HUES64 (cell line): Measurements from ENCODE around the gene TRIM62. TPM values are rescaled to one million over a fixed set of nuclear protein-coding genes. Genes with fewer than 3 reads are reported as not detected.

Experiments
- H3K27ac ChIP-seq: 2 replicates; pipeline ENCODE4 v1.7.0; 2013; ENCODE audit warnings: low read depth, low read length, inconsistent platforms
- H3K27me3 ChIP-seq: 2 replicates; pipeline ENCODE4 v1.6.1; 2013; ENCODE audit warnings: mild to moderate bottlenecking, low read length; ENCODE audit not compliant: insufficient read depth
- H3K36me3 ChIP-seq: 2 replicates; pipeline ENCODE4 v1.6.1; 2013; ENCODE audit warnings: mild to moderate bottlenecking, low read length; ENCODE audit not compliant: insufficient read depth
- H3K4me1 ChIP-seq: 2 replicates; pipeline ENCODE4 v1.6.1; 2013; ENCODE audit warnings: mild to moderate bottlenecking, low read length, moderate library complexity; ENCODE audit not compliant: insufficient read depth
- H3K4me3 ChIP-seq: 2 replicates; pipeline ENCODE4 v1.5.1; 2013; ENCODE audit warnings: mild to moderate bottlenecking, low read length, moderate library complexity
- H3K9ac ChIP-seq: 2 replicates; pipeline ENCODE4 v1.6.1; 2013; ENCODE audit warnings: mild to moderate bottlenecking, low read depth, low read length
- H3K9me3 ChIP-seq: 2 replicates; pipeline ENCODE4 v1.6.1; 2013; ENCODE audit warnings: low read depth, low read length; ENCODE audit not compliant: insufficient read depth
- WGBS: fragments of 150-250, 120-280 bp; methylation state at CpG from one replicate; pipeline ENCODE4 v1.1.7; 2013; ENCODE audit warnings: missing lambda C conversion rate; 5-methylcytosine and 5-hydroxymethylcytosine counted together
- polyA plus RNA-seq, 2 experiments: library from polyadenylated mRNA; stranded (reverse); fragments of 50-300 nt; gene quantifications; one replicate each; pipeline ENCODE4 v1.2.3, GENCODE V29; 2013

The TRIM62 gene
- 6.1 TPM for polyA plus RNA-seq (2013, experiment 1 of 2)
- 11.2 TPM for polyA plus RNA-seq (2013, experiment 2 of 2)

- WGBS: 1% methylated on average over 35 of the region's 35 CpGs
- Histone ChIP-seq H3K36me3 (no peaks in the 10 kb centered on the region), H3K9me3 (no peaks in the 10 kb centered on the region), H3K4me3 (peak within 1 kb of the TSS; percentile 65), H3K27ac (no peak within 1 kb of the TSS), H3K27me3 (peaks cover 6% of the 10 kb centered on the region; the same call in 1 of the 2 replicates), H3K9ac (no peak within 1 kb of the TSS), H3K4me1 (peaks cover 16% of the 10 kb centered on the region; the same call in 1 of the 2 replicates)
Measured at GRCh38 chr1:33181921-33182341, at the start of gene TRIM62. Gene TRIM62 (minus strand): TSS chr1:33182043. CDS start chr1:33181432, 611 bp downstream.

GRCh38 chr1:33231166-33231565 lies 49.3 kb upstream of the TRIM62 start:
- H3K4me3 ChIP-seq: no peak overlapping the region
- no peak overlapping the region for H3K9ac ChIP-seq
- H3K27ac ChIP-seq: no peak overlapping the region
- no peaks in the 10 kb centered on the region for H3K27me3 ChIP-seq
- H3K4me1 ChIP-seq: peaks cover 3% of the 10 kb centered on the region; the same call in 1 of the 2 replicates
- 90% methylated on average over 7 of the region's 7 CpGs for WGBS
- H3K36me3 ChIP-seq: no peaks in the 10 kb centered on the region
- H3K9me3 ChIP-seq: no peaks in the 10 kb centered on the region

- Histone ChIP-seq H3K4me3 (no peak overlapping the region), H3K4me1 (no peaks in the 10 kb centered on the region), H3K27ac (no peak overlapping the region), H3K36me3 (no peaks in the 10 kb centered on the region), H3K9ac (no peak overlapping the region), H3K9me3 (peaks cover 7% of the 10 kb centered on the region; the same call in 1 of the 2 replicates), H3K27me3 (no peaks in the 10 kb centered on the region)
- WGBS: 50% methylated on average over 4 of the region's 5 CpGs
Measured at GRCh38 chr1:33228935-33229487, 47.2 kb upstream of the TRIM62 start.

- H3K9ac ChIP-seq: no peak overlapping the region
- H3K27ac ChIP-seq: no peak overlapping the region
- H3K27me3 ChIP-seq: no peaks in the 10 kb centered on the region
- no peak overlapping the region for H3K4me3 ChIP-seq
- H3K9me3 ChIP-seq: peaks cover 7% of the 10 kb centered on the region; the same call in 1 of the 2 replicates
- H3K4me1 ChIP-seq: peaks cover 3% of the 10 kb centered on the region; the same call in 1 of the 2 replicates
- H3K36me3 ChIP-seq: no peaks in the 10 kb centered on the region
- WGBS: no CpG with 5 or more reads among the region's 1 CpG
Measured at GRCh38 chr1:33225586-33225985, 43.7 kb upstream of the TRIM62 start.

GRCh38 chr1:33224166-33224707 lies 42.4 kb upstream of the TRIM62 start:
- Histone ChIP-seq H3K4me1 (peaks cover 3% of the 10 kb centered on the region; the same call in 1 of the 2 replicates), H3K36me3 (no peaks in the 10 kb centered on the region), H3K9ac (no peak overlapping the region), H3K27me3 (no peaks in the 10 kb centered on the region), H3K27ac (no peak overlapping the region), H3K9me3 (peaks cover 7% of the 10 kb centered on the region; the same call in 1 of the 2 replicates), H3K4me3 (no peak overlapping the region)
- WGBS: 88% methylated on average over 2 of the region's 2 CpGs

GRCh38 chr1:33222381-33222780 lies 40.5 kb upstream of the TRIM62 start:
- Histone ChIP-seq H3K36me3 (no peaks in the 10 kb centered on the region), H3K27ac (no peak overlapping the region), H3K9me3 (peaks cover 7% of the 10 kb centered on the region; the same call in 1 of the 2 replicates), H3K9ac (no peak overlapping the region), H3K4me1 (peaks cover 3% of the 10 kb centered on the region; the same call in 1 of the 2 replicates), H3K27me3 (no peaks in the 10 kb centered on the region), H3K4me3 (no peak overlapping the region)
- WGBS: 84% methylated on average over 1 of the region's 1 CpG

- no peak overlapping the region for H3K27ac ChIP-seq
- peaks cover 3% of the 10 kb centered on the region; the same call in 1 of the 2 replicates for H3K4me1 ChIP-seq
- peaks cover 7% of the 10 kb centered on the region; the same call in 1 of the 2 replicates for H3K9me3 ChIP-seq
- WGBS: 96% methylated on average over 1 of the region's 2 CpGs
- H3K4me3 ChIP-seq: no peak overlapping the region
- no peak overlapping the region for H3K9ac ChIP-seq
- H3K36me3 ChIP-seq: no peaks in the 10 kb centered on the region
- H3K27me3 ChIP-seq: no peaks in the 10 kb centered on the region
Measured at GRCh38 chr1:33221385-33221758, 39.5 kb upstream of the TRIM62 start.

GRCh38 chr1:33220676-33221384 lies 39.0 kb upstream of the TRIM62 start:
- WGBS: 68% methylated on average over 12 of the region's 12 CpGs
- Histone ChIP-seq H3K36me3 (no peaks in the 10 kb centered on the region), H3K9ac (no peak overlapping the region), H3K27ac (no peak overlapping the region), H3K4me3 (no peak overlapping the region), H3K9me3 (peaks cover 7% of the 10 kb centered on the region; the same call in 1 of the 2 replicates), H3K4me1 (peaks cover 3% of the 10 kb centered on the region; the same call in 1 of the 2 replicates), H3K27me3 (no peaks in the 10 kb centered on the region)

- Histone ChIP-seq H3K9ac (no peak overlapping the region), H3K27ac (no peak overlapping the region), H3K27me3 (no peaks in the 10 kb centered on the region)
Measured at GRCh38 chr1:33219886-33220661, 38.2 kb upstream of the TRIM62 start.

GRCh38 chr1:33211972-33212371 lies 30.1 kb upstream of the TRIM62 start:
- WGBS: 85% methylated on average over 3 of the region's 3 CpGs
- H3K4me1 ChIP-seq: no peaks in the 10 kb centered on the region
- H3K27me3 ChIP-seq: no peaks in the 10 kb centered on the region
- H3K4me3 ChIP-seq: no peak overlapping the region
- no peaks in the 10 kb centered on the region for H3K9me3 ChIP-seq
- H3K9ac ChIP-seq: no peak overlapping the region
- H3K36me3 ChIP-seq: no peaks in the 10 kb centered on the region
- H3K27ac ChIP-seq: no peak overlapping the region

More at GRCh38 chr1:33219886-33220661, 38.2 kb upstream of the TRIM62 start:
- 73% methylated on average over 7 of the region's 7 CpGs for WGBS
- Histone ChIP-seq H3K36me3 (no peaks in the 10 kb centered on the region), H3K4me3 (no peak overlapping the region), H3K9me3 (peaks cover 7% of the 10 kb centered on the region; the same call in 1 of the 2 replicates), H3K4me1 (peaks cover 3% of the 10 kb centered on the region; the same call in 1 of the 2 replicates)
